GM12878 (cell line): ENCODE data around the gene ADCY1. TPM values are rescaled to one million over a fixed set of nuclear protein-coding genes. Genes with fewer than 3 reads are reported as not detected.

Experiments used
- ATAC-seq: fragments of 200-7000 bp; cut with Tn5 transposase; 3 replicates; pipeline ENCODE4 v1.9.1; 2020; ENCODE audit warnings: mild to moderate bottlenecking, moderate library complexity
- BruUV-seq: library from RNA; stranded (reverse); fragments of 400-500 nt; replicated peaks from 2 replicates; lab custom pipeline; 2021; lab: Mats Ljungman, UMichigan
- CTCF ChIA-PET: fragments of 300-600 bp; sonication (Branson Sonifier 250); formaldehyde crosslinking; extraction: SDS; loops from one replicate; lab custom pipeline; 2021; ENCODE audit warnings: inconsistent platforms; lab: Yijun Ruan, JAX
- POLR2A ChIA-PET: fragments of 350-600 bp; formaldehyde crosslinking; extraction: SDS; loops from one replicate; lab custom pipeline; 2021; ENCODE audit warnings: inconsistent platforms; lab: Charles Lee
- RAD21 ChIA-PET: fragments of 300-600 bp; sonication (Branson Sonifier 250); formaldehyde crosslinking; loops from one replicate; lab custom pipeline; 2023; ENCODE audit warnings: antibody characterized with exemption; ENCODE audit not compliant: unreplicated experiment; lab: Charles Lee
- SMC1A ChIA-PET: fragments of 300-600 bp; sonication (Branson Sonifier 250); formaldehyde crosslinking; loops from one replicate; lab custom pipeline; 2023; ENCODE audit not compliant: unreplicated experiment, uncharacterized antibody; lab: Charles Lee
- DNase-seq: peaks from one replicate; pipeline ENCODE4 v3.0.0-alpha.2; 2011; ENCODE audit warnings: low read depth, low spot score
- FAIRE-seq: peaks from 3 replicates; lab custom pipeline; 2011; peaks lifted over from hg19 to GRCh38; lab: Jason Lieb, UNC
- H2AFZ ChIP-seq: 2 replicates; pipeline ENCODE4 v1.6.0; 2011; ENCODE audit warnings: low read depth, low read length, control low read depth; ENCODE audit not compliant: control insufficient read depth
- H3K27ac ChIP-seq: 2 replicates; pipeline ENCODE4 v1.5.1; 2011; ENCODE audit warnings: control low read depth; ENCODE audit not compliant: control insufficient read depth, insufficient read depth
- H3K27me3 ChIP-seq, 2 experiments: replicated peaks in 1 of 2; 2 replicates each; pipeline versions ENCODE4 v1.6.0 to v1.6.1; 2011; ENCODE audit warnings: low read length in 1 of 2; ENCODE audit not compliant: control insufficient read depth in 2 of 2, insufficient read depth in 2 of 2
- H3K36me3 ChIP-seq, 2 experiments: 2 replicates each; pipeline ENCODE4 v1.5.1; 2011; ENCODE audit warnings: low read length in 1 of 2; ENCODE audit not compliant: control insufficient read depth in 2 of 2, insufficient read depth in 2 of 2
- H3K4me1 ChIP-seq: 2 replicates; pipeline ENCODE4 v1.6.1; 2011; ENCODE audit warnings: mild to moderate bottlenecking, low read length, moderate library complexity, mixed read lengths; ENCODE audit not compliant: control insufficient read depth, insufficient read depth
- H3K4me2 ChIP-seq: 2 replicates; pipeline ENCODE4 v1.6.0; 2011; ENCODE audit warnings: control low read depth; ENCODE audit not compliant: control insufficient read depth, insufficient read depth
- H3K4me3 ChIP-seq: fragments of 200-600 bp; sonication (generic); 2 replicates; pipeline ENCODE4 v1.5.1; 2016
- H3K79me2 ChIP-seq: 2 replicates; pipeline ENCODE4 v1.6.0; 2011; ENCODE audit warnings: low read length; ENCODE audit not compliant: control insufficient read depth, insufficient read depth
- H3K9ac ChIP-seq: 2 replicates; pipeline ENCODE4 v1.8.0; 2011; ENCODE audit warnings: low read length, control low read depth, mixed read lengths; ENCODE audit not compliant: control insufficient read depth, insufficient read depth
- H3K9me3 ChIP-seq: replicated peaks from 3 replicates; pipeline ENCODE4 v1.5.1; 2011; ENCODE audit warnings: mild to moderate bottlenecking, low read length; ENCODE audit not compliant: control insufficient read depth, insufficient read depth
- H4K20me1 ChIP-seq: 2 replicates; pipeline ENCODE4 v1.6.0; 2011; ENCODE audit not compliant: control insufficient read depth, insufficient read depth
- BRCA1 ChIP-seq: IDR thresholded peaks from 2 replicates; pipeline ENCODE4 v1.6.1; 2011; ENCODE audit warnings: low read depth, low read length, improper control_type of control experiment
- CHD4 ChIP-seq: fragments of 200-600 bp; sonication (generic); IDR thresholded peaks from 2 replicates; pipeline ENCODE4 v1.6.1; 2016; ENCODE audit warnings: mild to moderate bottlenecking
- IRF4 ChIP-seq: IDR thresholded peaks from 2 replicates; pipeline ENCODE4 v1.6.1; 2011; ENCODE audit warnings: low read depth, low read length
- KDM1A ChIP-seq: fragments of 200-600 bp; sonication (generic); IDR thresholded peaks from 2 replicates; pipeline ENCODE4 v1.6.1; 2016; ENCODE audit warnings: borderline replicate concordance
- NFIC ChIP-seq: IDR thresholded peaks from 2 replicates; pipeline ENCODE4 v1.6.1; 2012; ENCODE audit warnings: low read depth, mild to moderate bottlenecking, inconsistent platforms, low read length, moderate library complexity
- PML ChIP-seq: IDR thresholded peaks from 2 replicates; pipeline ENCODE4 v1.6.1; 2012; ENCODE audit warnings: low read length, inconsistent platforms
- RFX5 ChIP-seq: IDR thresholded peaks from 2 replicates; pipeline ENCODE4 v1.6.1; 2011; ENCODE audit warnings: low read depth, low read length, improper control_type of control experiment
- ZNF217 ChIP-seq: fragments of 450-650 bp; IDR thresholded peaks from 2 replicates; pipeline ENCODE4 v1.6.1; 2017; ENCODE audit warnings: antibody characterized with exemption, mild to moderate bottlenecking
- WGBS: methylation state at CpG from one replicate; pipeline ENCODE4 v1.1.6; 2016; ENCODE audit warnings: low lambda C conversion rate; ENCODE audit not compliant: insufficient replicate concordance, insufficient coverage; ENCODE audit errors: missing lambda C conversion rate; 5-methylcytosine and 5-hydroxymethylcytosine counted together
- in situ Hi-C: fragments of 300-500 bp; cut with MboI; formaldehyde crosslinking; loops from 9 replicates; pipeline ENCODE4 v1.14.3; 2018; ENCODE audit warnings: mixed read lengths
- intact Hi-C: fragments of 100-400 bp; cut with micrococcal nuclease; formaldehyde crosslinking; loops from one replicate; pipeline ENCODE4 v1.14.2; 2022; ENCODE audit not compliant: unreplicated experiment
- polyA plus RNA-seq, 11 experiments: library from polyadenylated mRNA; depleted of rRNA in 4 of 11; unstranded in 6 of 11; stranded (reverse) in 5 of 11; fragments of >200 nt; fragmentation: Nextera tagmentation in 4 of 11; fragmentation: Illumina TruSeq in 1 of 11; extraction: Ambion mirVana in 4 of 11; extraction: Trizol in 1 of 11; gene quantifications; 1 replicate in 1 of 11; 2 replicates in 10 of 11; pipeline versions ENCODE4 v1.2.1 to v1.2.3, GENCODE V29; 2011 to 2016; ENCODE audit warnings: inconsistent platforms in 2 of 11, missing spikeins in 2 of 11, low read depth in 1 of 11
- total RNA-seq, 4 experiments: library from RNA; depleted of rRNA in 3 of 4; stranded (reverse); fragments of >200 nt in 3 of 4; fragmentation: Illumina TruSeq in 1 of 4; extraction: Trizol in 1 of 4; gene quantifications; 2 replicates each; pipeline versions ENCODE4 v1.2.1 to v1.2.3, GENCODE V29; 2013 to 2021
- TF ChIP-seq, protein P1 (sequence below): IDR thresholded peaks from 2 replicates; pipeline ENCODE4 v1.6.1; 2011; ENCODE audit warnings: borderline replicate concordance, low read depth, mild to moderate bottlenecking, moderate library complexity, low read length; ENCODE audit not compliant: insufficient read depth, poor library complexity, severe bottlenecking

ADCY1 gene
- total and polyA plus RNA-seq, 10 of the 15 experiments (the other 5 are each of a cell fraction or from before 2014, with no cell fraction given): 0.13 to 1.4 (median 0.45) TPM; not detected in 1

- no peak for TF ChIP-seq BRCA1
- TF ChIP-seq KDM1A: no peak
- no peak for TF ChIP-seq IRF4
Observed at GRCh38 chr7:45606931-45607330, 32.8 kb downstream of the ADCY1 start (continued).

GRCh38 chr7:45609180-45609579 is 35.0 kb downstream of the ADCY1 start:
- POLR2A ChIA-PET: no interaction called here

More at GRCh38 chr7:45609180-45609579, 35.0 kb downstream of the ADCY1 start:
- H4K20me1 ChIP-seq: no peaks in the 10 kb centered on the region
- no peak overlapping the region for H3K4me3 ChIP-seq
- no peak for FAIRE-seq
- CTCF ChIA-PET: no interaction called here
- H3K27me3 ChIP-seq: no peaks in the 10 kb centered on the region
- no peaks in the 10 kb centered on the region for H3K36me3 ChIP-seq
- in situ Hi-C loops: no loop called here
- no peak for ATAC-seq
- TF ChIP-seq ZNF217: no peak
- no peak for TF ChIP-seq PML
- TF ChIP-seq, protein P1, sequence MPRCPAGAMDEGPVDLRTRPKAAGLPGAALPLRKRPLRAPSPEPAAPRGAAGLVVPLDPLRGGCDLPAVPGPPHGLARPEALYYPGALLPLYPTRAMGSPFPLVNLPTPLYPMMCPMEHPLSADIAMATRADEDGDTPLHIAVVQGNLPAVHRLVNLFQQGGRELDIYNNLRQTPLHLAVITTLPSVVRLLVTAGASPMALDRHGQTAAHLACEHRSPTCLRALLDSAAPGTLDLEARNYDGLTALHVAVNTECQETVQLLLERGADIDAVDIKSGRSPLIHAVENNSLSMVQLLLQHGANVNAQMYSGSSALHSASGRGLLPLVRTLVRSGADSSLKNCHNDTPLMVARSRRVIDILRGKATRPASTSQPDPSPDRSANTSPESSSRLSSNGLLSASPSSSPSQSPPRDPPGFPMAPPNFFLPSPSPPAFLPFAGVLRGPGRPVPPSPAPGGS: no peak
- TF ChIP-seq CHD4: no peak
- no peak for TF ChIP-seq RFX5
- no peak for TF ChIP-seq NFIC
- H3K9me3 ChIP-seq: no peaks in the 10 kb centered on the region; the same call in 2 of the 3 replicates
- H3K79me2 ChIP-seq: no peaks in the 10 kb centered on the region
- no peak for DNase-seq
- WGBS: 78% methylated on average over 16 of the region's 16 CpGs
- no peaks in the 10 kb centered on the region for H3K4me1 ChIP-seq
- SMC1A ChIA-PET: no interaction called here
- BruUV-seq: no TSS peak
- no peak overlapping the region for H3K27ac ChIP-seq
- RAD21 ChIA-PET: no interaction called here
- H3K9ac ChIP-seq: no peak overlapping the region
- no peak overlapping the region for H3K4me2 ChIP-seq
- intact Hi-C loops: no loop called here
- H2AFZ ChIP-seq: no peak overlapping the region
